Mononuclear cell (primary cell): ENCODE results near the gene OR5H6. TPM values are rescaled to one million over a fixed set of nuclear protein-coding genes. Genes with fewer than 3 reads are reported as not detected.

Experiments
- H3K27me3 ChIP-seq: 2 replicates; pipeline ENCODE4 v1.6.0; 2011; ENCODE audit warnings: low read length, control low read depth; ENCODE audit not compliant: insufficient read depth
- H3K4me1 ChIP-seq: 2 replicates; pipeline ENCODE4 v1.5.1; 2011; ENCODE audit warnings: mild to moderate bottlenecking, low read length, control low read depth; ENCODE audit not compliant: insufficient read depth
- H3K4me3 ChIP-seq: 2 replicates; pipeline ENCODE4 v1.5.1; 2011; ENCODE audit warnings: mild to moderate bottlenecking, low read length, moderate library complexity
- H3K9me3 ChIP-seq: 2 replicates; pipeline ENCODE4 v1.5.1; 2011; ENCODE audit warnings: low read depth, mild to moderate bottlenecking, control low read depth, low read length
- total RNA-seq: library from RNA; depleted of rRNA; stranded (reverse); fragments of >200 nt; gene quantifications from one replicate; pipeline ENCODE4 v1.2.3, GENCODE V29; 2012

Gene OR5H6
- total RNA-seq, 1 donor = not detected

DNA sequence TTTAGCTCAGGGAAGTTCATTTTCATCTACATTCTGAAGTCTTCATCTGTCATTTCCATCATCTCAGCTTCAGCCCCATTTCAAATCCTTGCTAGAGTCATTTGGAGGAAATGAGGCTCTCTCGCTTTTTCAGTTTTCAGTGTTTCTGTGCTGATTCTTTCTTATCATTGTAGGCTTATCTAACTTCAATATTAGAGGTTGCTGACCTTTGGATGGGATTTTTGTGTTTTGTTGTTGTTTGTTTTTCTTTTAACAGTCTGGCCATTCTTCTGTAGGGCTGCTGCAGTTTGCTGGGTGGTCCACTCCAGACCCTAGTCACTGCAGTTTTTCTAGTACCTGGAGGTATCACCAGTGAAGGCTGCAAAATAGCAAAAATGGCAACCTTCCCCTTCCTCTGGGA, 26.9 kb downstream of the OR5H6 start:
- no peaks in the 10 kb centered on the region for H3K4me1 ChIP-seq
- no peaks in the 10 kb centered on the region for H3K9me3 ChIP-seq
- no peaks in the 10 kb centered on the region for H3K27me3 ChIP-seq
- H3K4me3 ChIP-seq = no peak overlapping the region

DNA sequence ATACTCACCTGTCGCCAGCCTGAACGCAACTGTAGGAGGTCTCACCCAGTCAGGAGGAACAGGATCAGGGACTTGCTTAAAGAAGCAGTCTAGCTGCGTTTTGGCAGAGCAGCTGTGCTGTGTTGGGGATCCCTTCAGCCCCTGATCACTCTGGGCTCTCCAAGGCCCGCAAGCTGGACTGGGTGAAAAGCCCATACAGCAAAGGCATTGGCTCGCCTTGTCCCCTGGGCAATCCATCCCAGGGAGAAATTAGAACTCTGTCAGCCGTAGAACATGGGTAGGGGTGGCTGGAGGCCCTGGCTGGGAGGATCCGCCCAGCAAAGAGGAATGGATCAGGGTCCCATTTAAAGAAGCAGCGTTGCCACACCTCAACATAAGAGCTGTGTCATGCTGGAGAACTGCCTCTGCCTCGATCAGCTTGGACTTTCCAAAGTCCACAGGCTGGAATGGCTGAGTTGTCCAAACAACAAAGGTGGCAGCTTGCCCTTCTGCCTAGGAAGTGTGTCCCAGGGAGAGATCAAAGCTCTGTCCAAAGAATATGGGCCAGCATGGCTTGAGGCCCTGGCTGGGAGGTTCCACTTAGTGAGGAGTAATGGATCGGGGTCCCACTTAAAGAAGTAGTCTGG, 27.4 kb downstream of the OR5H6 start:
- no peaks in the 10 kb centered on the region for H3K4me1 ChIP-seq
- no peaks in the 10 kb centered on the region for H3K9me3 ChIP-seq
- no peaks in the 10 kb centered on the region for H3K27me3 ChIP-seq
- H3K4me3 ChIP-seq = no peak overlapping the region

Other genes starting within 250 kb of the OR5H6 start
- under 0.01 TPM for gene GABRR3, start 228.9 kb upstream of the OR5H6 start, total RNA-seq
- gene OR5AC2, start 177.1 kb upstream of the OR5H6 start, total RNA-seq = not detected
- not detected for gene OR5H1, start 133.5 kb upstream of the OR5H6 start, total RNA-seq
- gene OR5H14, start 116.8 kb upstream of the OR5H6 start, total RNA-seq = not detected
- not detected for gene OR5H15, start 97.5 kb upstream of the OR5H6 start, total RNA-seq
- gene OR5H2, start 18.3 kb downstream of the OR5H6 start, total RNA-seq = not detected
- not detected for gene OR5K4, start 89.6 kb downstream of the OR5H6 start, total RNA-seq
- gene OR5K3, start 126.4 kb downstream of the OR5H6 start, total RNA-seq = 0.10 TPM
- gene OR5K1, start 199.0 kb downstream of the OR5H6 start, total RNA-seq = not detected
- not detected for gene OR5K2, start 233.4 kb downstream of the OR5H6 start, total RNA-seq